Activated naive CD4-positive, alpha-beta T cell treated with anti-CD3 and anti-CD28 coated beads, Interleukin-2, amount 10 ng/mL, durations not matched to agents 7 days and 5 days (primary cell): ENCODE results near the gene CLEC1A.

Experiments used
- CTCF ChIA-PET: fragments of 350-600 bp; sonication (Branson Sonifier 250); formaldehyde crosslinking; loops from one replicate; lab custom pipeline; 2021; ENCODE audit warnings: antibody characterized with exemption; lab: Charles Lee
- DNase-seq: peaks from one replicate; pipeline ENCODE4 v3.0.0-alpha.2; 2020
- H3K27ac Mint-ChIP-seq: one replicate; pipeline ENCODE4 v1.8.0; 2021; ENCODE audit warnings: mild to moderate bottlenecking, moderate library complexity, mixed read lengths
- H3K27me3 Mint-ChIP-seq: one replicate; pipeline ENCODE4 v1.8.0; 2021; ENCODE audit warnings: mild to moderate bottlenecking, mixed read lengths
- H3K36me3 Mint-ChIP-seq: one replicate; pipeline ENCODE4 v1.8.0; 2021; ENCODE audit warnings: mixed read lengths
- H3K4me1 Mint-ChIP-seq: one replicate; pipeline ENCODE4 v1.8.0; 2021; ENCODE audit warnings: mixed read lengths
- H3K4me3 Mint-ChIP-seq: one replicate; pipeline ENCODE4 v1.8.0; 2021; ENCODE audit warnings: mild to moderate bottlenecking, moderate library complexity, mixed read lengths
- H3K9me3 Mint-ChIP-seq: one replicate; pipeline ENCODE4 v1.8.0; 2021; ENCODE audit warnings: mixed read lengths

The CLEC1A gene

DNA sequence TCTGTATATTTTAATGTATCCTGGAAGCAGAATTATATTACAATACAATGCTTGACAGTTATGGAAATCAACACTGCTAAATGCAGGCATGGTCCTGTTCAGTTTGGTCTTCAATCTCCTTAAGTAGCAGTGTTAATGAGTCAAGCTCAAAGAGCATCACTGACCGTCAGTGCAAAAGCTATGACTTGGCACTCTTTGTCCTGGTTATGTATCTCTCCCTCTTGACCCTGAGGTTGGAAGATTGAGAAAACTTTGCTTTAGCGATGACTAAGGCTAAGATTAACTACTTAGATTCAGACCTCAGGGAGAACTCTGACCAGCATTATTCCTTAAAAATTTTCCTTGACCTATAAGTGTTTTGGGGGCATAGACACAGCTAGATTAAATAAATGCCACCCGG, 20.3 kb upstream of the CLEC1A start:
- Mint-ChIP-seq H3K4me1 (no peaks in the 10 kb centered on the region), H3K27ac (no peak overlapping the region)
- DNase-seq = no peak

DNA sequence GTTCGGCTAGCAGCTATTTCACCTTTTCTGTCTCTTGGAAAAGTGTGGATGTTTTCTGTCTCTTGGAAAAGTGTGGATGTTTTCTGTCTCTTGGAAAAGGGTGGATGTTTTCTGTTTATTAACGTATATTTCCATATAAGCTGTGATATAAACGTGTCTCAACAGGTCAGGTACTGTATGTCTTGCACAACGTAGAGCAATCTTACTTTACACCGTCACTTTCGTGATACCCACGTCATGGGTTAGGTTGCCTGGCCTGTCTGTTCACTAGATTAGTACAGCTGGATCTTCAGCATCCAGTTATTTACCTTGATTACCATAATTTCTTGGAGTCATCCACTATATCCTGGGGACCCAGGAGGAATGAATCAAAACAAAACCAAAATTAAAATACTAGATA, 17.1 kb upstream of the CLEC1A start:
- CTCF ChIA-PET = no interaction called here
- no peak for DNase-seq
- Mint-ChIP-seq H3K4me1 (no peaks in the 10 kb centered on the region), H3K4me3 (no peak overlapping the region), H3K27me3 (peaks cover 7% of the 10 kb centered on the region), H3K27ac (no peak overlapping the region), H3K36me3 (no peaks in the 10 kb centered on the region), H3K9me3 (no peaks in the 10 kb centered on the region)

More for the DNA sequence above, 20.3 kb upstream of the CLEC1A start:
- H3K27me3 Mint-ChIP-seq = no peaks in the 10 kb centered on the region
- H3K36me3 Mint-ChIP-seq = no peaks in the 10 kb centered on the region
- H3K9me3 Mint-ChIP-seq = no peaks in the 10 kb centered on the region
- no peak overlapping the region for H3K4me3 Mint-ChIP-seq
- CTCF ChIA-PET = interaction anchor here (1.6 kb wide), 1 partner anchor 17 kb away, joined by 3 read pairs; no protein-coding TSS in a partner anchor

DNA sequence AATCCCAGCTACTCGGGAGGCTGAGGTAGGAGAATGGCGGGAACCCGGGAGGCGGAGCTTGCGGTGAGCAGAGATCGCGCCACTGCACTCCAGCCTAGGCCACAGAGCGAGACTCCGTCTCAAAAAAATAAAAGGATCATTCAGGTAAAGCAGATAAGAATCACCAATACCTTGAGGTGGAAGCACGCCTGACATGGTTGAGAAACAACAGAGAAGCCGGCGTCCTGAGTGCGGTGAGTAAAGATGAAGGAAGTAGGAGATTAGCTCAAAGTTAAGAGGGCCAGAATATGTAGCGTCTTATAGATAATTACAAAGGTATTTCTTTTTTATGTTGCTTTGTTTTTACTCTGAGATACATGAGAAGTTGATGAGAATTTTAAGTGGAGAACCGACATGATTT, 16.5 kb upstream of the CLEC1A start:
- CTCF ChIA-PET = no interaction called here
- no peaks in the 10 kb centered on the region for H3K36me3 Mint-ChIP-seq
- H3K27ac Mint-ChIP-seq = no peak overlapping the region
- H3K4me1 Mint-ChIP-seq = no peaks in the 10 kb centered on the region
- no peak overlapping the region for H3K4me3 Mint-ChIP-seq
- no peaks in the 10 kb centered on the region for H3K9me3 Mint-ChIP-seq
- peaks cover 7% of the 10 kb centered on the region for H3K27me3 Mint-ChIP-seq
- no peak for DNase-seq

DNA sequence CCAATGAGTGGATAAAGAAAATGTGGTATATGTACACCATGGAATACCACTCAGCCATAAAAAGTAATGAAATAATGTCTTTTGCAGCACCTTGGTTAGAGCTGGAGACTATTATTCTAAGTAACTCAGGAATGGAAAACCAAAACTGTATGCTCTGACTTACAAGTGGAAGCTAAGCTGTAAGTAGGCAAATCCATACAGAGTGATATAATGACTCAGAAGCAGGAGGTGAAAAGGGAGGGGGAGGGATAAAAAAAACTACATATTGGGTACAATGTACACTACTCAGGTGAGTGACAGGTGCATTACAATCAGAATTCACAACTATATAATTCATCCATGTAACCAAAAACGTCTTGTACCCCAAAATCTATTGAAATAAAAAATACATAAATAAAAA, 15.1 kb upstream of the CLEC1A start:
- no peak overlapping the region for H3K27ac Mint-ChIP-seq
- H3K9me3 Mint-ChIP-seq = no peaks in the 10 kb centered on the region
- no peak overlapping the region for H3K4me3 Mint-ChIP-seq
- CTCF ChIA-PET = no interaction called here
- H3K36me3 Mint-ChIP-seq = no peaks in the 10 kb centered on the region
- no peak for DNase-seq
- H3K4me1 Mint-ChIP-seq = no peaks in the 10 kb centered on the region
- peaks cover 7% of the 10 kb centered on the region for H3K27me3 Mint-ChIP-seq

DNA sequence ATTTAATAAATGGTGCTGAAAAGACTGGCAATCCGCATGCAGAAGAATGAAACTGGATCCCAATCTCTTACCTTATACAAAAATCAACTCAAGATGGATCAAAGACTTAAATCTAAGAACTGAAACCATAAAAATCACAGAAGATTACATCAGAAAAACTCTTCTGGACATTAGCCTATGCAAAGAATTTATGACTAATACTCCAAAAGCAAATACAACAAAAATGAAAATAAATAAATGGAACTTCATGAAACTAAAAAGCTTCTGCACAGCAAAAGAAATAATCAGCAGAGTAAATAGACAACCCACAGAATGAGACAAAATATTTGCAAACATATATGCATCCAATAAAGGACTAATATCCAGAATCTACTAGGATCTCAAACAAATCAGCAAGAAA, 14.3 kb upstream of the CLEC1A start:
- no peak for DNase-seq
- H3K27me3 Mint-ChIP-seq = peaks cover 7% of the 10 kb centered on the region
- no peaks in the 10 kb centered on the region for H3K4me1 Mint-ChIP-seq
- H3K9me3 Mint-ChIP-seq = no peaks in the 10 kb centered on the region
- H3K27ac Mint-ChIP-seq = no peak overlapping the region
- H3K36me3 Mint-ChIP-seq = no peaks in the 10 kb centered on the region
- CTCF ChIA-PET = no interaction called here
- no peak overlapping the region for H3K4me3 Mint-ChIP-seq

DNA sequence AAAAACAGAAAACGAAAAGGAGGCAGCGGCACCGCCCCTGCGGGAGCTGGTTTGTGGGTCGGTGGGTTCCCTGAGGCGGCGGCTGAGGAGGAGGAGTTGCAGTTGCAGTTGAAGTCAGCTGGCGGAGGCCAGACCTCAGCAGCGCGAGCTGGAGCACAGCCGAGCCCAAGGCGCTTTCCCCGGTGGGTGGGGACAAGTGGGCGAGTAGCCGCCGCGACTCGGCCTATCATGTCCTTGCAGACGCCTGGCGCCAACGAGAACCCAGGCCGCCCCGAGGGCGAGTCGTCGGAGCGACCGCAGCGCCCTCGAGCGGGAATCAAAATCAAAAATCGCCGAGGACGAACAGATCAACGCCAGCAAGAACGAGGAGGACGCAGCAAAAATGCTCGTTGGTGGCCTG, 12.7 kb upstream of the CLEC1A start:
- Mint-ChIP-seq H3K9me3 (no peaks in the 10 kb centered on the region), H3K4me3 (no peak overlapping the region), H3K36me3 (no peaks in the 10 kb centered on the region), H3K27me3 (peaks cover 10% of the 10 kb centered on the region), H3K4me1 (no peaks in the 10 kb centered on the region), H3K27ac (no peak overlapping the region)
- no peak for DNase-seq
- CTCF ChIA-PET = no interaction called here

DNA sequence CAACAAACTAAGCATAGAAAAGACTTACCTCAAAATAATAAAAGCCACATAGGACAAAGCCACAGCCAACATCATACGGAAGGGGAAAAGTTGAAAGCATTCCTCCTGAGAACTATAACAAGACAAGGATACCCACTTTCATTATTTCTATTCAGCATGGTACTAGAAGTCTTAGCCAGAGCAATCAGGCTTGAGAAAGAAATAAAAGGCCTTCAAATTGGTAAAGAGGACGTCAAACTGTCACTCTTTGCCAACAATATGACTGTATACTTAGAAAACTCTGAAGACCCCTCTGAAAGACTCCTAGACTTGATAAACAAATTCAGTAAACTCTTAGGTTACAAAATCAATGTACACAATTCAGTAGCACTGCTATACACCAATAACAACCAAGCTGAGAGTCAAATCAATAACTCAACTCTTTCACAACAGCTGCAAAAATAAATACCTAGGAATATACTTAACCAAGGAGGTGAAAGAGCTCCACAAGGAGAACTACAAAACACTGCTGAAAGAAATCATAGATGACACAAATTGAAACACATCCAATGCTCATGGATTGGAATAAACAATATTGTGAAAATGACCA, 11.6 kb upstream of the CLEC1A start:
- Mint-ChIP-seq H3K27ac (no peak overlapping the region), H3K4me1 (no peaks in the 10 kb centered on the region), H3K27me3 (peaks cover 13% of the 10 kb centered on the region), H3K9me3 (no peaks in the 10 kb centered on the region), H3K36me3 (no peaks in the 10 kb centered on the region), H3K4me3 (no peak overlapping the region)
- CTCF ChIA-PET = interaction anchor here (1.2 kb wide), 1 partner anchor 43 kb away, joined by 4 read pairs; no protein-coding TSS in a partner anchor
- no peak for DNase-seq

DNA sequence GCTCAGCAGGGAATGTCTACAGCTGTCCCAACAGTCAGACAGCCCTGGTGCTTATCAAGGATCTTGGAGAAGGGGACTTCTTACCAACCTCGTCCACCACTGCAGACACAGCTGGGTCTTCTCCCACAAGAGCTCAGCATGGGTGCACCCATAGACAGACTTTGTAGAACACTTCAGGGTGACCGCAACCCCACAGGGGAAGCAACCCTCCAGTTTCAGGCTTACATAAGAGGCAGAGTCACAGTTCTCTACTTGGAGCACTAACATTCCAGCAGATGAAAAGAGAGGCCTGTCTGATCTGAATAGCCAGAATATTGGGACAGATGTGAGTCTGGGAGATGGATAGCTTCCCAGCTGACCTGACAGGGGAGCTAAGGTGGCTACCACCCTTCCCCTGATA, 3.5 kb upstream of the CLEC1A start:
- DNase-seq = no peak
- peaks cover 26% of the 10 kb centered on the region for H3K27me3 Mint-ChIP-seq
- CTCF ChIA-PET = interaction anchor here (1.0 kb wide), 1 partner anchor 16 kb away, joined by 3 read pairs; no protein-coding TSS in a partner anchor

DNA sequence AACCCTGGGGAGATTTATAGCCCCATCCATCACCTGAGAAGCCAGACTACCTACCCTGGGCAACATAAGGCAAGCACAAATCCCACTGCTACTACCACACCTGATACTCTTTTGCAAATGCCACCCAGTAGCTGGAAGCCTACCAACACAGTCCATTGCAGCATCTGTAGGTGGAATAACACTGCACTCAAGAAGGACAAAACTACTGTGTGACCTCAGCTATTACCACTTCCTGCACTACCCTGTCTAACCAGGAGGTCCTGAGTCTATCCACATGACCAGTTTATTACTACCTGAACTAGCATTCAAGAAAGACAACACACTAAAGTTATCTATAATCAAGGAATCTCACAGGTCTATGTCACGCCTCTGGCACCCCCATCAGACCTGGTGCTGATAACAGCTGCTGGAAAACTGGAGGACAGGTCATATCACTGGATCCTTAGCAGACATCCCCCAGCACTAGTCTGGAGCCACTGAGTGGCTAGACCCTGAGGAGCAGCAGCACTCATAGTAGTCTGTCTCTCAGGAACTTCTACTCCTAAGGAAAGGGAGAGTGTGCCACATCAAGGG, 2.9 kb upstream of the CLEC1A start:
- no peaks in the 10 kb centered on the region for H3K36me3 Mint-ChIP-seq
- no peaks in the 10 kb centered on the region for H3K4me1 Mint-ChIP-seq
- H3K4me3 Mint-ChIP-seq = no peak overlapping the region
- no peak for DNase-seq
- peaks cover 22% of the 10 kb centered on the region for H3K27me3 Mint-ChIP-seq
- no peak overlapping the region for H3K27ac Mint-ChIP-seq
- CTCF ChIA-PET = interaction anchor here (1.0 kb wide), 1 partner anchor 17 kb away, joined by 3 read pairs; no protein-coding TSS in a partner anchor
- H3K9me3 Mint-ChIP-seq = peaks cover 4% of the 10 kb centered on the region

More for the DNA sequence above, 3.5 kb upstream of the CLEC1A start:
- Mint-ChIP-seq H3K4me3 (no peak overlapping the region), H3K36me3 (no peaks in the 10 kb centered on the region), H3K9me3 (peaks cover 4% of the 10 kb centered on the region), H3K4me1 (no peaks in the 10 kb centered on the region), H3K27ac (no peak overlapping the region)

DNA sequence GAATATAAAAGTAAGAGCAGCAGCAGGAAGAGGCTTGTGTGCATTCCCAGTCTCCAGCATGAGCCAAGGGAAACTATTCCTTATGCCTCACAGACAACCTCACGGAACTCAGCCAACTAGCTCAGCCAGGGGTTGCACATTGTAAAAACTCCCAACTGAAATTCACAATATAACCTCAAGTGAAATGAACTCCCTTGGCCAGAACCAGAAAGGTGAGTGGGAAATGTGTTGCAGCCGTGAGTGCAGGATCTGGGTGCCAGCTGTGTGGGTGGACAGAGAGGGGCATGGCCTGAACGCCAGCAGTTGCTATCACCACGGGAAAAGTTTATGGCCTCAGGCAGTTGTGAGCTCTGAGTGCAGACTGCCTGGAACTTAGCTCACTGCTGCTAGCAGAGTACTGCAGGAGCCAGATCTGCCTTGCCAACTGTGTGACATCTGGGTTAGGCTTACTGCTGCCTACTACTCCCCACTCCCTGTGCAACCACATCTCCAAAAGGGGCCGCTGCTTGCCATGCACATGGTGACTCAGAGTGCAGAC, 2.3 kb upstream of the CLEC1A start:
- Mint-ChIP-seq H3K27ac (no peak overlapping the region), H3K4me3 (no peak overlapping the region), H3K36me3 (no peaks in the 10 kb centered on the region), H3K4me1 (no peaks in the 10 kb centered on the region), H3K27me3 (peaks cover 20% of the 10 kb centered on the region), H3K9me3 (peaks cover 4% of the 10 kb centered on the region)
- DNase-seq = no peak
- CTCF ChIA-PET = interaction anchor here (1.0 kb wide), 1 partner anchor 17 kb away, joined by 3 read pairs; no protein-coding TSS in a partner anchor

DNA sequence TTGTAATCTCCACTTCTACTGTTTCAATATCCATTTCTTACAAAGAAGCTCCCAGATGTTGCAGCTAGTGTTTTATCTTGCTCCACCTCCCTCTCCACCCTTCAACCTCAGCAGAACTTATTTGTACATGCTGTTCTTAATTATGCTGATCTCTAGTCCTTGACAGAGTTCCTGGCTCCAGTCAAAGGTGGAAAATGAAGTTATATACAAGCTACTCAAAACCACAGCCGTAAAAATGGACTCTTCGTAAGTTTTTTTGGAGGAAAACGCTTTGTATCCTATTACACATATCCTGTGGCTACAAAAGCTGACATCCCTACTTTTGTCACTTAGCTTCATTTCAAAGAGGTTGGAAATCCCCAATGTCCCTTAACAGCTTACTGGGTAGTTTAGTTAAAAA, 1.3 kb downstream of the CLEC1A start:
- CTCF ChIA-PET = no interaction called here
- no peak overlapping the region for H3K27ac Mint-ChIP-seq
- H3K9me3 Mint-ChIP-seq = no peaks in the 10 kb centered on the region
- no peaks in the 10 kb centered on the region for H3K4me1 Mint-ChIP-seq
- H3K36me3 Mint-ChIP-seq = no peaks in the 10 kb centered on the region
- DNase-seq = no peak
- peaks cover 11% of the 10 kb centered on the region for H3K27me3 Mint-ChIP-seq
- H3K4me3 Mint-ChIP-seq = no peak overlapping the region

DNA sequence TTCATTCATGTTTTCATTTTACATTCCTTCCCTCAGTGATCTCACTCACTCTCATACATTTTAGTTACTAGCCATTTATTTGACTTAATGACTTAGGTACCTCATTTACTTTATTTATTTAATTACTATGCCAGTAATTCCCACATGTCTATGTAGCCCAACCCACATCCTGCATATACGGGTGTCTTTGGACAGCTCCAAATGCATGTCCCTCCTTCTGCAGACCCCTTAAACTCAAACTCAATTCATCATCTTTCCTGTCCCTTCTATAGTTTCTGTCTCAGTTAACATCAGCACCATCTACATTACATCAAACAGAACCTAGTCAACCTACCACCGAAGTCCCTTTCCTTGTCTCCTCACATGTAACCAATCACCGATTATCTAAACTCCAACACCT, 2.8 kb downstream of the CLEC1A start:
- CTCF ChIA-PET = no interaction called here
- H3K27me3 Mint-ChIP-seq = peaks cover 4% of the 10 kb centered on the region
- no peak overlapping the region for H3K27ac Mint-ChIP-seq
- no peak overlapping the region for H3K4me3 Mint-ChIP-seq
- DNase-seq = no peak
- no peaks in the 10 kb centered on the region for H3K9me3 Mint-ChIP-seq
- no peaks in the 10 kb centered on the region for H3K36me3 Mint-ChIP-seq
- no peaks in the 10 kb centered on the region for H3K4me1 Mint-ChIP-seq

DNA sequence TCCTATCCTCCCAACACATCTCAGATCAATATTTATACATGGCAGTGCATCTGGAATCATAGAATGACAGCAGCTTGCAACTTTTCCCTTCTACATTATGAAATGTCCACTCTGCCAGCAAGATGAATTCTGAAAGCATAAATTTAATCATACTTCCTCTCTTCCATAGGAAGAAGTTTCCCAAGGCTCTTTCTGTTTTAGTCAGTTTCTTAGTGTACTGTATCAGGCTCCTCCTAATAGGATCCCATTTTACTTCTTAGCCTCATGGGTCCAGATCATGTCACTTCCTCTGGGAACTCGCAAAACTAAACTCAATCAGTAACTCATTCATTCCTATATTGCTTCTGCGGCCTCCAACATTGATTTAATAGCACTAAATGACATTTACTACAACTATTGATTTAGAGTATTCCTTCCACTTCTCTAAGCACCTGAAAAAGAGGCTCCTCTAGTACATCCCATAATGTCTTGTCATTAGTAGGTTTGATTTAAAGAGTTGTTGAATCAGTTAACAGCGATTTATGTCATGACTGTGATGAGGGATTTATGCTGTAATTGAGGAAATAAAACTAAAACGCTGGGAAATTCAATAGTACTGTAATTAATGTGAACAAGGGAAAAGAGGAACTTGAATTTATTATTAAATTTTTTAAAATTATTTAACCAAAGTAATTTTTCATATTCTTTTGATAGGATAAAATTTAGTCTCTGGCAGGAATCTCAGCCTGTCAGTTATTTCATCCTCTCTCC, 4.0 kb downstream of the CLEC1A start:
- DNase-seq = no peak
- Mint-ChIP-seq H3K27me3 (peaks cover 4% of the 10 kb centered on the region), H3K4me3 (no peak overlapping the region), H3K27ac (no peak overlapping the region), H3K9me3 (no peaks in the 10 kb centered on the region), H3K4me1 (no peaks in the 10 kb centered on the region), H3K36me3 (no peaks in the 10 kb centered on the region)
- CTCF ChIA-PET = no interaction called here

DNA sequence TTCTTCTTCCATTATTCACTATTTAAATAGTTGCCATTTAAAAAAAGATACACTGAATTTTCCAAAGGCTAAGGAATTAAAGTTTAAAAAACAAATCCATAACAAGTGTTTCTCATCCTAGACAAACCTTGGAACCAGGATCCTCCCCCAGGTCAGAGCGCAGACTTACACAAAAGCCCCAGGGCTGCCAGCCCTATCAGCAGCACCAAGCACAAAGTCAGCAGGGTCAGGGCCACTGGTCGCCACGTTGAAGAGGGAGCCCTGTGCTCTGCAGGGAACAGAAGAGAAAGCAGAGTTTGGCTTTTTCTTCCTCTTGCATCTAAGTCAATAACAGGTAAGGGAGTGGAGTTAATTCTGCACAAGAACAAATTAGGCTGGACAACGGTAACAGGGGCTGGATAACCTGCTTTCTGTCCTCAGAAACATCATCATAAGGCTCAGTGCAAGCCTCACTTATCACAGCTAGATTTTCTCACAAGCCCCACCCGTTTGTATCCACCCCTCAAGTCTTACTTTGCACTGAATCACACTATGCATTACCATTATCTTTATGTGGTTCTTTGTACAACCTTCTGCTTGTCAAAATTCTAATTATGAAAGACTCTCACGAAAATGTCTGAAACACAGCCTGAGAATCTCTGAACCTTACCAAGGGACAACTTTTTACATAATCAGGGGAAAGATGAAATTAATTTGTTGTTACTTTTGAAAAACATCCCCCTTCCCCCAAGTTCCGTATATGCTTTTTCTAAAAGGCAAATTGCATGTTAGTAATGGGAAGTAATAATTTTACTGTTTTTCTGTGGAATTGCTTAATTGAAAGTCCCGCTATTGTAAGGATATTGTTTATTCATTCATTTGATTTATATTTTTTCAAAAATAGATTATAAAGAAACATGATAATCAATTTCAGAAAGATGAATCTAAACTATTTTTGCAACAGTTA, 9.6 kb downstream of the CLEC1A start:
- no peak for DNase-seq
- no peak overlapping the region for H3K4me3 Mint-ChIP-seq
- H3K9me3 Mint-ChIP-seq = peaks cover 2% of the 10 kb centered on the region
- H3K36me3 Mint-ChIP-seq = no peaks in the 10 kb centered on the region
- peaks cover 6% of the 10 kb centered on the region for H3K27me3 Mint-ChIP-seq
- CTCF ChIA-PET = no interaction called here
- no peaks in the 10 kb centered on the region for H3K4me1 Mint-ChIP-seq
- H3K27ac Mint-ChIP-seq = no peak overlapping the region
